ENCODE measurements around the gene FHL2. TPM values are rescaled to one million over a fixed set of nuclear protein-coding genes. Genes with fewer than 3 reads are reported as not detected.

FHL2 gene
- total and polyA plus RNA-seq, 2 donors (not counting 1 experiment from before 2014, with no cell fraction given), result not detected

DNA sequence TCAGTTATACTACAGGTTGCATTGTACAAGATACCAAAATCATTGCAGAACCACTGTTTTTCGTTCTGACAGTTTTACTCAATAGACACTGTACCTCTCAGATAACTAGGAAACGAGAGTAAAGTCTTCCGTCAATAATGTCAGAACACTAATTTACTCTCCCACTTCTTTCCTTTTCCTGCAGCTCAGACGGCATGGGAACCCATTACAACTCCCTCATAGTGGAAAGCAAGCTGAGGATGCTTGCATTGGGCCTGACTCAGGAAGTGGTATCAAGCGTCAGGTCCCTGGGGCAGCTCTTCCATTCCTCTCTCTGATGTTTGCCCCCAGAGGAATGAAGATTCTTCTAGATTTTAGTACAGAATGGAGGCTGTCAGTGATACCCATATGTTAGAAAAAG is 23.9 kb upstream of the FHL2 start:
- no peak overlapping the region for H3K27ac ChIP-seq (ENCODE audit: low read length in 2 of 2)
- no peak overlapping the region for H3K4me3 ChIP-seq (ENCODE audit: control extremely low read depth in 1 of 5, extremely low read depth in 1 of 5, insufficient read depth in 1 of 5, low read depth in 2 of 5, low read length in 4 of 5)
- H3K4me2 ChIP-seq (replicated peaks; ENCODE audit: low read depth, low read length, poor library complexity, severe bottlenecking), result no peak overlapping the region
- H3K79me2 ChIP-seq (ENCODE audit: control insufficient read depth, insufficient read depth, low read length), result no peaks in the 10 kb centered on the region
- intact Hi-C loops (cut with micrococcal nuclease), result no loop called here
- H3K4me3 Mint-ChIP-seq, result no peak overlapping the region
- H3K27ac Mint-ChIP-seq, result no peak overlapping the region
- H3K27me3 Mint-ChIP-seq, result peaks cover 40% of the 10 kb centered on the region
- H2AFZ ChIP-seq (ENCODE audit: insufficient read depth, low read depth, low read length, poor library complexity, severe bottlenecking), result no peak overlapping the region
- H3K9me3 Mint-ChIP-seq (ENCODE audit: insufficient read depth), result peaks cover 7% of the 10 kb centered on the region
- H3K4me1 ChIP-seq (ENCODE audit: control insufficient read depth in 2 of 2, insufficient read depth in 2 of 2, low read length in 2 of 2), result no peaks in the 10 kb centered on the region
- H4K20me1 ChIP-seq (ENCODE audit: control insufficient read depth, insufficient read depth, low read length, poor library complexity, severe bottlenecking), result no peaks in the 10 kb centered on the region
- H3K27me3 ChIP-seq (replicated peaks in 1 of 4; ENCODE audit: control extremely low read depth in 1 of 4, control insufficient read depth in 3 of 4, insufficient read depth in 4 of 4, low read length in 3 of 4), result peaks cover 0 to 5% (median 2%) of the 10 kb centered on the region in 4 experiments
- H3K9me3 ChIP-seq (ENCODE audit: control extremely low read depth in 1 of 3, control insufficient read depth in 2 of 3, insufficient read depth in 1 of 3, low read length in 2 of 3), result peaks cover 0 to 4% (median 2%) of the 10 kb centered on the region in 3 donors
- H3K36me3 ChIP-seq (replicated peaks in 1 of 2; ENCODE audit: control extremely low read depth in 1 of 2, control insufficient read depth in 1 of 2, extremely low read depth in 1 of 2, insufficient read depth in 2 of 2, low read length in 1 of 2), result no peaks in the 10 kb centered on the region
- H3K4me1 Mint-ChIP-seq, result no peaks in the 10 kb centered on the region
- H3K9ac ChIP-seq (ENCODE audit: low read length), result no peak overlapping the region
- WGBS (ENCODE audit: insufficient coverage), result 81% methylated on average over 3 of the region's 5 CpGs
- POLR2A ChIA-PET, result no interaction called here
- no peak for DNase-seq
- ATAC-seq (ENCODE audit: low read depth), result no peak
- CTCF ChIA-PET, result no interaction called here
- TF ChIP-seq, protein P1, sequence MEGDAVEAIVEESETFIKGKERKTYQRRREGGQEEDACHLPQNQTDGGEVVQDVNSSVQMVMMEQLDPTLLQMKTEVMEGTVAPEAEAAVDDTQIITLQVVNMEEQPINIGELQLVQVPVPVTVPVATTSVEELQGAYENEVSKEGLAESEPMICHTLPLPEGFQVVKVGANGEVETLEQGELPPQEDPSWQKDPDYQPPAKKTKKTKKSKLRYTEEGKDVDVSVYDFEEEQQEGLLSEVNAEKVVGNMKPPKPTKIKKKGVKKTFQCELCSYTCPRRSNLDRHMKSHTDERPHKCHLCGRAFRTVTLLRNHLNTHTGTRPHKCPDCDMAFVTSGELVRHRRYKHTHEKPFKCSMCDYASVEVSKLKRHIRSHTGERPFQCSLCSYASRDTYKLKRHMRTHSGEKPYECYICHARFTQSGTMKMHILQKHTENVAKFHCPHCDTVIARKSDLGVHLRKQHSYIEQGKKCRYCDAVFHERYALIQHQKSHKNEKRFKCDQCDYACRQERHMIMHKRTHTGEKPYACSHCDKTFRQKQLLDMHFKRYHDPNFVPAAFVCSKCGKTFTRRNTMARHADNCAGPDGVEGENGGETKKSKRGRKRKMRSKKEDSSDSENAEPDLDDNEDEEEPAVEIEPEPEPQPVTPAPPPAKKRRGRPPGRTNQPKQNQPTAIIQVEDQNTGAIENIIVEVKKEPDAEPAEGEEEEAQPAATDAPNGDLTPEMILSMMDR (IDR thresholded peaks at IDR 0.05), result no peak
- TF ChIP-seq EZH2 (IDR thresholded peaks at IDR 0.05; ENCODE audit: borderline replicate concordance, insufficient read depth, low read depth, low read length, poor library complexity, severe bottlenecking), result no peak

GRCh38 chr2:105421053-105421452 is 22.2 kb upstream of the FHL2 start:
- WGBS (ENCODE audit: insufficient coverage), result 50% methylated on average over 1 of the region's 2 CpGs
- ATAC-seq (ENCODE audit: low read depth) (no peak), DNase-seq (no peak)
- CTCF ChIA-PET, result no interaction called here
- Mint-ChIP-seq H3K4me1 (no peaks in the 10 kb centered on the region), H3K27ac (no peak overlapping the region), H3K9me3 (ENCODE audit: insufficient read depth) (peaks cover 7% of the 10 kb centered on the region), H3K4me3 (no peak overlapping the region), H3K27me3 (peaks cover 39% of the 10 kb centered on the region)
- TF ChIP-seq, protein P1 (IDR thresholded peaks at IDR 0.05), result no peak
- TF ChIP-seq EZH2 (IDR thresholded peaks at IDR 0.05; ENCODE audit: borderline replicate concordance, insufficient read depth, low read depth, low read length, poor library complexity, severe bottlenecking), result no peak
- Histone ChIP-seq H2AFZ (ENCODE audit: insufficient read depth, low read depth, low read length, poor library complexity, severe bottlenecking) (no peak overlapping the region), H3K9me3 (ENCODE audit: control extremely low read depth in 1 of 3, control insufficient read depth in 2 of 3, insufficient read depth in 1 of 3, low read length in 2 of 3) (peaks cover 0 to 4% (median 2%) of the 10 kb centered on the region in 3 donors), H3K4me1 (ENCODE audit: control insufficient read depth in 2 of 2, insufficient read depth in 2 of 2, low read length in 2 of 2) (no peaks in the 10 kb centered on the region), H3K79me2 (ENCODE audit: control insufficient read depth, insufficient read depth, low read length) (no peaks in the 10 kb centered on the region), H3K4me2 (replicated peaks; ENCODE audit: low read depth, low read length, poor library complexity, severe bottlenecking) (no peak overlapping the region), H4K20me1 (ENCODE audit: control insufficient read depth, insufficient read depth, low read length, poor library complexity, severe bottlenecking) (no peaks in the 10 kb centered on the region), H3K4me3 (ENCODE audit: control extremely low read depth in 1 of 5, extremely low read depth in 1 of 5, insufficient read depth in 1 of 5, low read depth in 2 of 5, low read length in 4 of 5) (no peak overlapping the region), H3K36me3 (replicated peaks in 1 of 2; ENCODE audit: control extremely low read depth in 1 of 2, control insufficient read depth in 1 of 2, extremely low read depth in 1 of 2, insufficient read depth in 2 of 2, low read length in 1 of 2) (no peaks in the 10 kb centered on the region), H3K9ac (ENCODE audit: low read length) (no peak overlapping the region), H3K27me3 (replicated peaks in 1 of 4; ENCODE audit: control extremely low read depth in 1 of 4, control insufficient read depth in 3 of 4, insufficient read depth in 4 of 4, low read length in 3 of 4) (peaks cover 0 to 5% (median 2%) of the 10 kb centered on the region in 4 experiments), H3K27ac (ENCODE audit: low read length in 2 of 2) (no peak overlapping the region)
- intact Hi-C loops (cut with micrococcal nuclease), result no loop called here
- POLR2A ChIA-PET, result no interaction called here

Measured in B cell (primary cell).